Fibroblast of mammary gland (primary cell): ENCODE results near the gene ZNF766.

Experiments used
- DNase-seq: peaks from one replicate; pipeline ENCODE4 v3.0.0-alpha.2; 2010; ENCODE audit warnings: low read depth
- H3K4me3 ChIP-seq: 2 replicates; pipeline ENCODE4 v1.5.1; 2011; ENCODE audit warnings: low read depth, mild to moderate bottlenecking, low read length, moderate library complexity; ENCODE audit not compliant: control insufficient read depth
- TF ChIP-seq, protein P1 (sequence below): conservative IDR thresholded peaks from 2 replicates; pipeline ENCODE4 v1.5.1; 2011; ENCODE audit warnings: low read depth, low read length, inconsistent platforms; ENCODE audit not compliant: control insufficient read depth, insufficient read depth

Gene ZNF766

GRCh38 chr19:52227196-52227940, 42.0 kb upstream of the ZNF766 start:
- H3K4me3 ChIP-seq, result no peak overlapping the region
- TF ChIP-seq, protein P1, sequence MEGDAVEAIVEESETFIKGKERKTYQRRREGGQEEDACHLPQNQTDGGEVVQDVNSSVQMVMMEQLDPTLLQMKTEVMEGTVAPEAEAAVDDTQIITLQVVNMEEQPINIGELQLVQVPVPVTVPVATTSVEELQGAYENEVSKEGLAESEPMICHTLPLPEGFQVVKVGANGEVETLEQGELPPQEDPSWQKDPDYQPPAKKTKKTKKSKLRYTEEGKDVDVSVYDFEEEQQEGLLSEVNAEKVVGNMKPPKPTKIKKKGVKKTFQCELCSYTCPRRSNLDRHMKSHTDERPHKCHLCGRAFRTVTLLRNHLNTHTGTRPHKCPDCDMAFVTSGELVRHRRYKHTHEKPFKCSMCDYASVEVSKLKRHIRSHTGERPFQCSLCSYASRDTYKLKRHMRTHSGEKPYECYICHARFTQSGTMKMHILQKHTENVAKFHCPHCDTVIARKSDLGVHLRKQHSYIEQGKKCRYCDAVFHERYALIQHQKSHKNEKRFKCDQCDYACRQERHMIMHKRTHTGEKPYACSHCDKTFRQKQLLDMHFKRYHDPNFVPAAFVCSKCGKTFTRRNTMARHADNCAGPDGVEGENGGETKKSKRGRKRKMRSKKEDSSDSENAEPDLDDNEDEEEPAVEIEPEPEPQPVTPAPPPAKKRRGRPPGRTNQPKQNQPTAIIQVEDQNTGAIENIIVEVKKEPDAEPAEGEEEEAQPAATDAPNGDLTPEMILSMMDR, result no peak
- DNase-seq, result no peak

DNA sequence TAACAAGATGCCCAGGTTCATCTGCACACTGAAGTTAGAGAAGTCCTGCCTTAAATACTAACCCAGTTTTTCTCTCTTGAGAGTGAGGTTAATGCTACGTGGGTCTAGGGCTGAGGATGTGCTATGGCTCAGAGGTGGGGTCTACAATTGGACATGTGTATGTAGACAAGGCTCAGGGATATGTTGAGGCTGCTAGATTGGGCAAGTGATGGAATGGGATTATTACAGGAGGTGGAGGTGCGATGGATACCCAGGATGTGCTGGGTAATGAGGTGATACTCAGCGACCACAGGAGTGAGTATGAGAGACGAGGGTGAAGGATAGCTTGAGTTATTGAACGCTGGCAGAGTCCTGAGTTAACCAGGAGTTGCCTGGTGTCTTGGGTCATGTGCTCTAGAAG, 41.4 kb upstream of the ZNF766 start:
- DNase-seq, result no peak
- TF ChIP-seq, protein P1, result no peak

DNA sequence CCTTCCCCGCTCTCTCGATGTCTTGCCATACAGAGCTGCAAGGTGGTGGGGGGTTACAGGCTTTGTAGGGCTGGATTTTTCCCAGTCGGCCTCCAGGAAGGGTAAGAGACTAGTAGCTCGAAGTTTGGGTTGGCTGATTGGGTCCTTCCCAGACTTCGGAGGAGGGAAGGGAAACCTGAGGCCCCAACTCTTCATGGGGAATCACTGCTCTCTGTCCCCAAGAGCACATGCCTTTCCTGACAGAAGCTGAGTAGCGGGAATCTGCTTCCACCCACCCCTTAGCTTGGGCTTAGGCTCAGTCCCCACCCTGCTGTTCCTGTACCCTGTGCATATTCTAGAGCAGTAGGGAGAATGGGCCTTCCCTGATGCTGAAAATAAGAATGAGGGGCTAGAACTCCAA, 39.9 kb upstream of the ZNF766 start:
- H3K4me3 ChIP-seq, result no peak overlapping the region
- DNase-seq, result no peak
- TF ChIP-seq, protein P1, result no peak

More for the DNA sequence above, 41.4 kb upstream of the ZNF766 start:
- H3K4me3 ChIP-seq, result no peak overlapping the region

- no peak for DNase-seq
- TF ChIP-seq, protein P1, result no peak
- H3K4me3 ChIP-seq, result no peak overlapping the region
Measured at GRCh38 chr19:52230685-52231084, 38.7 kb upstream of the ZNF766 start.

DNA sequence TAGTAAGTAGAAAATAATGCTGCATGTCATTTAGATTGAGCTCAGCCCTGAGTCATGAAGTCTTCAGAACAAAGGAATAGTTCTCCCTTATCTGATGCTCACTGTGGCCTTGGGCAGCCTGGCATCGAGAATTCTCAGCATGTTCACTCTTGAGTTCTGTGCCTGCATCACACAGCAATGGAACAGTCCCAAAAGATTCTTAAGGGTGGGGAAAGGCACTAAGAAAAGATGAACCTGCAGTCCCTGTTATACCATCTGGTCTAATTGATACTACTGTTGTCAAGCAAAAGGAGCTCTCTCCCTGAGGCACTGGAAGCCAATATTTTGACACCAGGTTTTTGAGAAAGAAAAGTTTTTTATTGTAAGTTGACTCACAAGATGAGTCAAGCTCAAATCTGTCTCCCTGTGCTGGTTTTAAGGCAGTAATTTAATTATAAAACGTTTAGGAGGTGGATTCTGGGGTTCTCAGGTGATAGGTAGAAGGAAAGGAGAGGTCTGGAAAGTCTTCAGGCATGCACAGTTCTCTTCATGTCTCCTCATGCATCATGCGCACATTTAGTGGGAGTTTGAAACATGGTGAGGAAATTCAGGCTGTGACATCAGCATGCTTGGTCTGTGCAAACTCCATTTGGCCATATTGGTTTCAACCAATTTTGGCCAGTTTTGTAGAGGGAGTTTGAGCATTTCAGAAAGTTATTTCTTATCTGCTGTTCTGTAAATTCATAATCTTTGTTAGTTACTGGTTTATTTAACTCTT, 38.1 kb upstream of the ZNF766 start:
- TF ChIP-seq, protein P1, result no peak
- peak; percentile 10 for DNase-seq
- no peak overlapping the region for H3K4me3 ChIP-seq

DNA sequence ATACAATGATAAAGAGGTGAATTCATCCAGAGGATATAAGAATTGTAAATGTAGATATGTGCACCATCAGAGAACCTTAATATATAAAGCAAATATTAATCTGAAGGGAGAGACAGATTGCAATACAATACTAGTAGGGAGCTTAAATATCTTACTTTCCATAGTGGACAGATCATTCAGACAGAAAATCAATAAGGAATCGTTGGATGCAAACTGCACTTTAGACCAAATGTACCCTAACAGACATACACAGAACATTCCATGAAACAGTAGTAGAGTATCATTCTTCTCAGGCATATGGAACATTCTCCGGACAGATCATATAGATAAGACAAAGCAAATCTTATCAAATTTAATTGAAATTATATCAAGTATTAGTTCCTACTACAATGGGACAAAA, 35.0 kb upstream of the ZNF766 start:
- no peak for DNase-seq
- H3K4me3 ChIP-seq, result no peak overlapping the region
- TF ChIP-seq, protein P1, result no peak
